HG02885 (cell line): ENCODE results near the gene FASTK.
A peak's percentile ranks its signal among the peaks of the same experiment; 100 is the strongest.

Experiments
- ATAC-seq: cut with Tn5 transposase; IDR thresholded peaks from one replicate; pipeline ENCODE4 v1.9.1; 2021; ENCODE audit warnings: mild to moderate bottlenecking; ENCODE audit not compliant: unreplicated experiment, poor library complexity

The FASTK gene

DNA sequence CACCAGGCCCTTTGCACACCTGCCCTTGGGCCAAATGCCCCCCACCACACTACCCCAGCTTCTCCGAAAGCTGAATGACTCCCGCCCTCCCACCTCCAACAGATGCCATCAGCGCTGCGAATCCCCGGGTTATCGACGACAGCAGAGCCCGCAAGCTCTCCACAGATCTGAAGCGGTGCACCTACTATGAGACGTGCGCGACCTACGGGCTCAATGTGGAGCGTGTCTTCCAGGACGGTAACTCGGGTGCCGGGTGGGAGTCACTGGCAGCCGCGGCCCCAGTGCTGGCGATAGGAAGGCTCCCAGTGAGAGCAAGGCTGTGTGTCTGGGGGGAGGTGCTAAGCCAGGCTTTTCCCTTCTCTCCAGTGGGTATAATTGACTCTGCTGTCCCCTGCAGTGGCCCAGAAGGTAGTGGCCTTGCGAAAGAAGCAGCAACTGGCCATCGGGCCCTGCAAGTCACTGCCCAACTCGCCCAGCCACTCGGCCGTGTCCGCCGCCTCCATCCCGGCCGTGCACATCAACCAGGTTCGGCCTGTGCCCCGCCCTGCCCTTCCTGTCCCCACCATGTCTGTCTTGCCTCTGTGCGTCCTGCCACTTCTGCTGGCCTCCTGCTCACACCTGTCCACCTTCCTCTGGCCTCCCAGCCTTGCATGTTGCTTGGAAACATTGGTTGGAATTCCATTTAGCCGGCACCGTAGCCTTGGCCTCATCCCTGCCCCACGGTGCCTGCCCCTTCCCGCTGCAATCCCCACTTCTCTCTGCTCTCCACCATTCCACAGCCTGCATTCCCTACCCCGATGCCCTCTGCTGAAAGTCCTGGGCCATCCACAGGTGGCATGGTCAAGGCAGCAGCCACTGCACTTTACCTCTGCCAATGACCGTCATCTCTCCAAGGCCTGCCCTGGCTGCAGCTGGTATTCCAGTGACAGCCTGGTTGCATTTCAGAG is 37.8 kb upstream of the FASTK start:
- ATAC-seq = no peak

GRCh38 chr7:151117565-151117964 is 37.0 kb upstream of the FASTK start:
- no peak for ATAC-seq

DNA sequence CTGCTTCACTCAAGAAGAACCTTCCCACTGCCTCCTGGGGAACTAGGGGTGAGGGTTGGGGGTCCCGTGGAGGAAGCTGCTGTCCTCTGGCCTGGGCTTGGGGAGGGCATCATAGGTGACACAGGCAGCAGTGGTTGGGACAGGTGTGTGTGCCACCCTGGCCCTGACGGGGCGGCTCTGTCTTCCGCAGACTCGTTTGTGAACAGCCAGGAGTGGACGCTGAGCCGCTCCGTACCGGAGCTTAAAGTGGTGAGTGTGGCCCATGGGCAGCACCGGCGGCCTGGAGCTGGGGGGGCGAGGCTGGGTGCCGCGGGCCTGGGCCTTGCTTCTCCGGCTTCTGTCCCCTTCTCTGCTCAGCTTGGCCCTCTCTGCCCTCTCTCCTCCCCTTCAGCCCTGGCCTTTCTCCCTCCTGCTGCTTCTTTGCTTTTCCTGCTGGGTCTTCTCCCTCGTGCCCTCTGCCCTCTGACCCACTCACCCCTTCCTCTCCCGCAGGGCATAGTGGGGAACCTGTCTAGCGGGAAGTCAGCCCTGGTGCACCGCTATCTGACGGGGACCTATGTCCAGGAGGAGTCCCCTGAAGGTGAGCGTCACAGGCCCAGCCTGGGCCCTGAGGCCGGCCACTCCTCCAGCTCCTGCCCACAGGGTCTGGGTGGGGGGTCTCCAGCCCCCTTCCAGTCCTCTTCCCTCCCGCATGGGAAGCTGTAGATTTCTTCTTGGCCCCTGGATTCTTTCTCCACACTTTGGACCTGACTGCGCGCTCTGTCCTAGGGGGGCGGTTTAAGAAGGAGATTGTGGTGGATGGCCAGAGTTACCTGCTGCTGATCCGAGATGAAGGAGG is 36.2 kb upstream of the FASTK start:
- no peak for ATAC-seq

GRCh38 chr7:151115836-151116418 is 35.3 kb upstream of the FASTK start:
- ATAC-seq = no peak

DNA sequence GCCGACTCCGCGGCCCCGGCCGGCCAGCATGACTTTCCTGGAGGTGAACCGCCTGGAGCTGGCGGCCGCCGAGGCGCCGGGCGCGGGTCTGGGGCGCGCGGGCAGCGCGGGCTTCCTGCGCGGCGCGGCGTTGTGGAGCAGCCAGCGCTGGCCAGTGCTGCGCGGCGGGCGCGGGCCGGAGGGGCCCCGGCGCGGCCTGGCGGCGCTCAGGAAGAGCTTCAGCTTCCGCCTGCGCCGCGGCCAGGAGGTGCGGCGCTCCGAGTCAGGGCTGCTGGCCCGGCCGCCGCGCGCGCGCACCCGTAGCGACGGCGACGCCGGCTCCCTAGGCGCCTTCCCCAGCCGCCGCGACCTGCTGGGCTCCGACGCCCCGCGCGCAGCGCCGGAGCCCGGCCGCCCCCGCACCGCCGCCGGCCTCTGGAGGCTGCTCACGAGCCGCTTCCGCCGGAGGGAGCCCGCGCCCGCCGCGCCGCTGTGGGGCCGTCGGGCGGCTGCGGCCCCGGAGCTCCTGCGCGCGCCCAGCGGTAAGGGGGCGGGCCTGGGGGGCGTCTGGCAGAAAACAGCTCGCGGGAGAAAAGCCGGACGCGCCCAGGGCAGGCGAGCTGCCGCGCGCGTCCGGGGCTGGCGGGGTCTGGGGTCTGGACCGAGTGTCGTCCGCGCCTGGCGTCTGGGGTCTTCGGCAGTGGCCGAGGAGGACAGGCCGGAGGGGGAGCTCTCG is 34.7 kb upstream of the FASTK start:
- ATAC-seq = peak; percentile 48

DNA sequence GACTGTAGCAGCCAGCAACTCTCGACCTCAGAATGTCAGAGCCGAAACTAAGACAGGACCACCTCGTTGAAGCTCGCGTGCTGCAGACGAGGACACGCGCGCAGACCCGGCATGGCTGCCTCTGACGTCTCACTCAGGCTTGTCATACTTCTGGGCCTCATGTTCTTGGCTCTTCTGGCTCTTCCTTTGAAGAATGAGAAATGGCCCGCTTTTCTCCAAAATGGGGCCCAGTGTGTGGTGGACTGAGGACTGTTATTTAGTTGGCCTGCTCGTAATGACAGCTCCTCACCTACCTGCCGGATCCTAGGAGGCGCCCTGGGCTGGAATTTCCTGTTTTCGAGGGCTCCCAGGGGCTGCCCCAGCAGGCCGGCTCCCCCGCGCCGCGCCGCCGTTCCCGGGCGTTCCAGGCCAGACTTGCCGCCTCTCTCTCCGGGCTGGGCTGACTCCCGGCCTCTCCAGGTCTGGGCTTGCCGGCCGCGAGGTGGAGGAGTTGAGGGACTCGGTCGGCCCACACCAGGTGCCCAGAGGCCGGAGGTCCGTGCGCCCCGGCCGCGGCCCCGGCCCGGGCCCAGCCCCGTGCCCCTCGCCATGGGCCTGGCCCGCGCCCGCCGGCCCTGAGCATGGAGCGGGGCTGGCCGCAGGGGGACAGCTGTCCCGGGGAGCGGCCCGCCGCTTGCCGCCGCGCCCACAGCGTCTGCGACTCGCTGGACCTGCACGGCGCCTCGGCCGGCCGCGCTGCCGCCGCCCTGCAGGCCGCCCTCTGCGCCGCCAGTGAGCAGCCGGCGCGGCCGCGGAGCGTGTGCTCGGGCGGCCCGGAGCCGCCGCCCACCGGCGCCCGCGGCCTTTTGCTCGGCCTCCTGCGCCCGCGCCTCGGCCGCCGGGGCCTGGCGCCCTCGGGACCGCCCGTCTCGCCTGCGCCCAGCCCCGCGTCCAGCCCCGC is 33.8 kb upstream of the FASTK start:
- peak; percentile 30 for ATAC-seq

GRCh38 chr7:151113344-151114150 is 32.9 kb upstream of the FASTK start:
- no peak for ATAC-seq

GRCh38 chr7:151110941-151111645 is 30.5 kb upstream of the FASTK start:
- peak; percentile 80 for ATAC-seq

DNA sequence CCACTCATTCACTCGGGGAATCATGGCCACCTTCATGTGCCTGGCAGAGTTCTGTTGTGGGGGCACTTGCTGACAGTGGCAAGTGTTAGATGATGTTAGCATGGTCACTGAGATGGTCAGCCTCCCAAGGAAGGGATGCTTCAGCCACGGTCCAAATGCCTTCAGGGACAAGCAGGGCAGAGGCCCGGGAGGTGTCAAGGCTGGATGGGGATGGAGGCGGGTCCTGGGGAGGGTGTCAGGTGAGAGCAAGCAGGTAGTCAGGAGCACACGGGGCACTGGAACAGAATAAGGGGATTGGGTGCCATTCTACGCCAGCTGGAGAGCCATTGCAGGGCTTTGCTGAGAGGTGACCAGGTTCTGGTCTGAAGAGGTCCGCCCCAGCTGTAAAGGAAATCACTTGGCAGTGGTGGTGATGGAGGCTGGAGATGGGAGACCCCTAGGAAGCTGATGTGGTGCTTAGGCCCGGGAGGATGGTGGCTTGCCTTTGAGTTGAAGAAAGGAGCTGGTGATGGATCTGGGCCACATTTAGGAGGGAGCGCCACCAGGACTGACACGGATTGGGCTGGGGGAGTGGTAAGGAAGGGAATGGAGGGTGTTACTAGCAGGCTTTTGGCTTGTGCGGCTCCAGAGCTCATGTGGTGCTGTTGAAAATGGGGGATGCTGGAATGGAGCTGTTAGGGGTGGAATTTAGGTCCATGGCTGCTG is 29.8 kb upstream of the FASTK start:
- no peak for ATAC-seq

- ATAC-seq = no peak
These were observed 28.8 kb upstream of the FASTK start for GRCh38 chr7:151109094-151110048.

DNA sequence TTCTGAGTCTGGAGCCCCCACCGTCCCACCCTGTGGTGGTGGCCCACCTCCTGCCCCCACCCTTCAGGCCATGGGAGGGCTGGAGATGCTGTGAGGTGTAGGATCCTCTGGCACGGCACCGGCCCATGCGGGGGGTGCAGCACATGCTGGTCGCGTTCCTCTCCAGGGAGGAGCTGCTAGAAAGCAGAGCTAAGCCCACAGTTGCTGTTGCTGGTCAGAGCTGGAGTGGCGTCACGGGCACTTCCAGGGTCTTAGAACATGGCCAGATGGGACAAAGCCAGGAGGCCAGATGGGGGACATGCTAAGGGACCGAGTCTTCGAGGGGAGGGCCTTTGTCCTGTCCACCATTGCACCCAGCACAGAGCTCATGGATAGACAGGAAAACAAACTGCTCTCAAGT is 27.3 kb upstream of the FASTK start:
- ATAC-seq = no peak

GRCh38 chr7:151104411-151105235 is 24.0 kb upstream of the FASTK start:
- ATAC-seq = no peak

- no peak for ATAC-seq
These were observed 23.4 kb upstream of the FASTK start for GRCh38 chr7:151103973-151104372.

GRCh38 chr7:151102991-151103390 is 22.4 kb upstream of the FASTK start:
- no peak for ATAC-seq
